Measurements from ENCODE around the gene SIT1.

SIT1 gene

DNA sequence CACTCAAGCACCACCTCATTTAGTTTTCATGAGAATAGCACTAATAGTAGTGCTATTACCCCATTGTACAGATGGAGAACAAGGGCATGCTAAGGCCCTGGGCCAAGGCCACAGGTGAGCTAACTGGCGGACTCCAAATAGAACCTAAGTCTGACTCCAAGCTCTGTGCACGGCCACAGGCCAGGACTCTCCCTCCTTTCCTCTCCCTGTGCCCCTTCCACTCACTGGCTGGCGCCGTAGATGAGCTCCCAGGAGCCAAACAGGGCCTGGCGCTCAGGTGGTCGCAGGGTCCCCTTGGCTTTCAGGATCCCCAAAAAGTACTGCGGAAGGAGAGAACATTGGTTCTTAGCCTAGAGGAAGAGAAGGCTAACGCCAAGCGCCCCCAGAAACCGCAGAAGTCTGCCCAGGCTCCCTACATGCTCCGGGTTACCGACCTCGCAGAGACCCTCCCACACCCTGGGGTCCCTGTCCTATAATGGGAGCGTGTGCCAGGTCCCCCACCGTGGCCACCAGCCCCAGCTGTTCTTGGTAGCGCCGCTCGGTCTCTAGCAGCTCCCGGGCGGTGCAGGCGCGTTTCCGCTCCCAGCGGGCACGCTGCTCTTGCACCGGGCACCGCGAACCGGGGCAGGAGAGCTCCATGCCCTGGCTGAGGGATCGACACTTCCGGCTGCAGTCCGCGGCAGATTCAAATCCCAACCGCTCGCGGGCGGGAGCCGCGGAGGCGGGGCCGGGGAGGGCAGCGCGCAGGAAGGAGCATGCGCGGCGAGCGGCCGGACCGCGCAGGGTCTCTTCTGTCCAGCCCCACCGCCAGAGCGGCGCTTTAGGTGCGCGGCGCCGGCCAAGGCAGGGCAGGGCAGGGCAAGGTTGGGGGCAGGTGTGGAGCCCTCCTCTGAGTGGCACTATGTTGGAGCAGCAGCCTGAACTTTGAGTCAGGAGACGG lies 14.1 kb upstream of the SIT1 start, which contains the start of gene ARHGEF39:
Gene ARHGEF39 (minus strand): TSS at position 665 of the 940 bp plus-strand sequence. CDS start 26 bp downstream, at position 639.
- TF ChIP-seq, protein P1, sequence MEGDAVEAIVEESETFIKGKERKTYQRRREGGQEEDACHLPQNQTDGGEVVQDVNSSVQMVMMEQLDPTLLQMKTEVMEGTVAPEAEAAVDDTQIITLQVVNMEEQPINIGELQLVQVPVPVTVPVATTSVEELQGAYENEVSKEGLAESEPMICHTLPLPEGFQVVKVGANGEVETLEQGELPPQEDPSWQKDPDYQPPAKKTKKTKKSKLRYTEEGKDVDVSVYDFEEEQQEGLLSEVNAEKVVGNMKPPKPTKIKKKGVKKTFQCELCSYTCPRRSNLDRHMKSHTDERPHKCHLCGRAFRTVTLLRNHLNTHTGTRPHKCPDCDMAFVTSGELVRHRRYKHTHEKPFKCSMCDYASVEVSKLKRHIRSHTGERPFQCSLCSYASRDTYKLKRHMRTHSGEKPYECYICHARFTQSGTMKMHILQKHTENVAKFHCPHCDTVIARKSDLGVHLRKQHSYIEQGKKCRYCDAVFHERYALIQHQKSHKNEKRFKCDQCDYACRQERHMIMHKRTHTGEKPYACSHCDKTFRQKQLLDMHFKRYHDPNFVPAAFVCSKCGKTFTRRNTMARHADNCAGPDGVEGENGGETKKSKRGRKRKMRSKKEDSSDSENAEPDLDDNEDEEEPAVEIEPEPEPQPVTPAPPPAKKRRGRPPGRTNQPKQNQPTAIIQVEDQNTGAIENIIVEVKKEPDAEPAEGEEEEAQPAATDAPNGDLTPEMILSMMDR (IDR thresholded peaks at IDR 0.05): peak; percentile 7
- Histone ChIP-seq H2AFZ (peak within 1 kb of the TSS; percentile 83), H3K4me2 (ENCODE audit: low read length) (peak within 1 kb of the TSS; percentile 94), H3K27ac (no peak within 1 kb of the TSS), H3K36me3 (ENCODE audit: control insufficient read depth, insufficient read depth, low read length) (no peaks in the 10 kb centered on the region), H3K9ac (no peak within 1 kb of the TSS), H3K4me3 (ENCODE audit: low read depth, low read length) (peak within 1 kb of the TSS; percentile 56), H3K4me1 (no peaks in the 10 kb centered on the region), H3K9me3 (ENCODE audit: control insufficient read depth, low read length) (no peaks in the 10 kb centered on the region), H3K79me2 (no peaks in the 10 kb centered on the region), H3K27me3 (ENCODE audit: control insufficient read depth, insufficient read depth, low read length) (no peaks in the 10 kb centered on the region)

DNA sequence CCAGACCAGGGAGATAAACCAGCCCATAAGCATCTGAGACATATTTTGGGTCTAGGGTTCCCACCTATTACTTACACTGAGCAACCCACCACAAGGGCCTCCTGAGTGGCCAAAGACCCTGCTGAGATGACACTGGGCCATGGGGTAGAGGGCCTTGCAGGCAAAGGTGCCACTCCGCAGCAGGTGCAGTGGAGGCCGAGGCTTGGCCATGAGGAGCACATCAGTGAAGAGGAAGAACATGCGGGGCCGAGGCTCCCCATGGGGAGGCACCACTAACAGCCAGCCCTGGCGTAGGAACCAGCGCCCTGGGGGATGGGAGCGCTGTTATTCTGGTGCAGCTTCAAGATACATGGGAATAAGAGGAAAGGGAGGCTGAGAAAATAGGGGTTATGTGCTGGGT lies 11.7 kb upstream of the SIT1 start:
- Histone ChIP-seq H3K79me2 (no peaks in the 10 kb centered on the region), H3K36me3 (ENCODE audit: control insufficient read depth, insufficient read depth, low read length) (no peaks in the 10 kb centered on the region), H3K9me3 (ENCODE audit: control insufficient read depth, low read length) (no peaks in the 10 kb centered on the region), H3K27ac (no peak overlapping the region), H3K4me2 (ENCODE audit: low read length) (no peak overlapping the region), H3K4me3 (ENCODE audit: low read depth, low read length) (no peak overlapping the region), H3K27me3 (ENCODE audit: control insufficient read depth, insufficient read depth, low read length) (no peaks in the 10 kb centered on the region), H3K9ac (no peak overlapping the region), H2AFZ (no peak overlapping the region), H3K4me1 (no peaks in the 10 kb centered on the region)
- TF ChIP-seq, protein P1 (IDR thresholded peaks at IDR 0.05): no peak

DNA sequence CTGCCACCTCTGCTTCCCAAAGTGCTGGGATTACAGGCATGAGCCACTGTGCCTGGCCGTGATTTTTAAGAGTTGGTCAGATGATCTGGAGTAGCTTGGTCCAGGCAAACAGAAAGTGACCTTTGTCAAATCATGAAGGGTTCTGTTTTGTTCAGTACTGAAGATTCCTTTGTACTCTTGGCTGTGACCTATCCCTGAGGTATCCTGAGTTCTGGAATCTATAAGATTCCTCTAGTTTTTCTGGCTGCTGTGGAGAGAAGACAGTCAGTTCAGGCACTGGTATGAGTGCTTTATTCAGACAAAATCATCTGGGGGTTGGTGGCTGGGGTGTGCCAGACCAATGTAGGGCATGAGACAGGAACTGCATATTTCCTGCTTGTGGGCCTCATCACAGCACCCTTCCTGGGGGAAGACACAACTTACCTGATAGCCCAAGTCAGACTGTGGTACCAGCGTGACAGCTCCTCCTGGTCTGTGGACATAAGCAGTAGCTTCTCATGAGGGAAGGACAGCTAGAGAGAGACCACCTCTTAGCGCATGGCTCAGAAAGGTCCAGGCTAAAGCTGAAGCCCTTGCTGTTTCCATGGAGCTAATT lies 11.1 kb upstream of the SIT1 start:
- no peak overlapping the region for H3K4me2 ChIP-seq (ENCODE audit: low read length)
- H3K36me3 ChIP-seq (ENCODE audit: control insufficient read depth, insufficient read depth, low read length): no peaks in the 10 kb centered on the region
- no peaks in the 10 kb centered on the region for H3K27me3 ChIP-seq (ENCODE audit: control insufficient read depth, insufficient read depth, low read length)
- no peak overlapping the region for H3K9ac ChIP-seq
- no peak overlapping the region for H2AFZ ChIP-seq
- no peaks in the 10 kb centered on the region for H3K4me1 ChIP-seq
- no peak overlapping the region for H3K4me3 ChIP-seq (ENCODE audit: low read depth, low read length)
- no peak overlapping the region for H3K27ac ChIP-seq
- no peaks in the 10 kb centered on the region for H3K79me2 ChIP-seq
- TF ChIP-seq, protein P1 (IDR thresholded peaks at IDR 0.05): no peak
- H3K9me3 ChIP-seq (ENCODE audit: control insufficient read depth, low read length): no peaks in the 10 kb centered on the region

DNA sequence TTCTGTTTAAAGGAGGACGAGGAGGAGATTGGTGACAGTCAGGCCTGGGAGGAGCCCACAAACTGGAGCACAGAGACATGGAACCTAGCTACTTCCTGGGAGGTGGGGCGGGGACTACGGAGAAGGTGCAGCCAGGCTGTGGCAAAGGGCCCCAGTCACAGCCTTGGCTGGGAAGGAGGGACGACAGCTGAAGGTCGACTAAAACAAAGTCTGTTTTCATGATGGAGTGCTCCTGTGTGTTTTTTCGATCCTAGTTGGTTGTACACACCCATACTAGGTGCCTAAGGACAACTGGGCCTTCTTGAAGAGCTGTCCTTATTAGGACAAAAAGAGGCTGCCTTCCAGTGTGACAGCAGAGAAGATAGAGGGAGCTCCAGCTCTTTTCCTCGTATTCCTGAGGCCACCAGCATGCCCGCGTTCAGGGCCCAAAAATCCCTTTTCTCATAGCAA lies 10.3 kb upstream of the SIT1 start:
- H3K9ac ChIP-seq: no peak overlapping the region
- peak overlapping the region; percentile 56 for H3K27ac ChIP-seq
- H3K4me3 ChIP-seq (ENCODE audit: low read depth, low read length): no peak overlapping the region
- no peaks in the 10 kb centered on the region for H3K27me3 ChIP-seq (ENCODE audit: control insufficient read depth, insufficient read depth, low read length)
- H3K79me2 ChIP-seq: no peaks in the 10 kb centered on the region
- TF ChIP-seq, protein P1 (IDR thresholded peaks at IDR 0.05): peak; percentile 39
- no peak overlapping the region for H3K4me2 ChIP-seq (ENCODE audit: low read length)
- H2AFZ ChIP-seq: no peak overlapping the region
- no peaks in the 10 kb centered on the region for H3K36me3 ChIP-seq (ENCODE audit: control insufficient read depth, insufficient read depth, low read length)
- no peaks in the 10 kb centered on the region for H3K9me3 ChIP-seq (ENCODE audit: control insufficient read depth, low read length)
- no peaks in the 10 kb centered on the region for H3K4me1 ChIP-seq
